SK-N-SH (cell line): ENCODE data around the gene MRPL43. TPM values are rescaled to one million over a fixed set of nuclear protein-coding genes. Genes with fewer than 3 reads are reported as not detected.

Experiments
- CTCF ChIA-PET: fragments of 300-600, 350-600 bp; formaldehyde crosslinking; extraction: SDS; loops from one replicate; lab custom pipeline; 2021; lab: Yijun Ruan, JAX
- POLR2A ChIA-PET: fragments of 350-600 bp; sonication (Branson Sonifier 250); formaldehyde crosslinking; extraction: SDS; loops from one replicate; lab custom pipeline; 2020; ENCODE audit warnings: antibody characterized with exemption, inconsistent platforms; lab: Yijun Ruan, JAX
- DNase-seq: peaks from one replicate; pipeline ENCODE4 v3.0.0; 2012
- H2AFZ ChIP-seq: fragments of 200-600 bp; sonication (generic); 2 replicates; pipeline ENCODE4 v1.8.1; 2016; ENCODE audit warnings: antibody characterized with exemption, mild to moderate bottlenecking, low read depth
- H3F3A ChIP-seq: fragments of 200-600 bp; sonication (generic); replicated peaks from 2 replicates; pipeline ENCODE3; 2016; ENCODE audit warnings: antibody characterized with exemption, mild to moderate bottlenecking; ENCODE audit not compliant: insufficient read depth
- H3K27ac ChIP-seq, 2 experiments: fragments of 200-500 bp in 1 of 2; fragments of 200-600 bp in 1 of 2; sonication (Bioruptor generic) in 1 of 2; sonication (generic), shearing (Covaris generic) in 1 of 2; 2 replicates each; pipeline versions ENCODE4 v1.5.1 to v1.6.1; 2014 to 2016; ENCODE audit warnings: low read depth in 2 of 2, inconsistent platforms in 1 of 2, low read length in 1 of 2, mild to moderate bottlenecking in 1 of 2, mixed read lengths in 1 of 2
- H3K27me3 ChIP-seq: fragments of 200-600 bp; sonication (generic), shearing (Covaris generic); 2 replicates; pipeline ENCODE4 v1.6.1; 2016; ENCODE audit warnings: mixed run types; ENCODE audit not compliant: insufficient read depth
- H3K36me3 ChIP-seq, 2 experiments: fragments of 200-500 bp in 1 of 2; fragments of 200-600 bp in 1 of 2; sonication (Bioruptor generic) in 1 of 2; sonication (generic) in 1 of 2; replicated peaks in 1 of 2; 2 replicates each; pipeline versions ENCODE3 to v1.5.1; 2014 to 2016; ENCODE audit warnings: low read length in 1 of 2, mild to moderate bottlenecking in 1 of 2; ENCODE audit not compliant: insufficient read depth in 2 of 2, control insufficient read depth in 1 of 2
- H3K4me1 ChIP-seq, 2 experiments: fragments of 200-500 bp in 1 of 2; fragments of 200-600 bp in 1 of 2; sonication (Bioruptor generic) in 1 of 2; sonication (generic), shearing (Covaris generic) in 1 of 2; 2 replicates each; pipeline versions ENCODE4 v1.5.1 to v1.6.1; 2014 to 2016; ENCODE audit warnings: low read depth in 1 of 2, low read length in 1 of 2, mixed run types in 1 of 2; ENCODE audit not compliant: insufficient read depth in 2 of 2, control insufficient read depth in 1 of 2
- H3K4me2 ChIP-seq: fragments of 200-600 bp; sonication (generic), shearing (Covaris generic); 2 replicates; pipeline ENCODE4 v1.6.1; 2017; ENCODE audit warnings: mixed run types
- H3K4me3 ChIP-seq, 2 experiments: fragments of 200-500 bp in 1 of 2; fragments of 200-600 bp in 1 of 2; sonication (Bioruptor generic) in 1 of 2; sonication (generic), shearing (Covaris generic) in 1 of 2; 2 replicates each; pipeline versions ENCODE4 v1.5.1 to v1.8.1; 2014 to 2016; ENCODE audit warnings: low read depth in 2 of 2, inconsistent platforms in 1 of 2, low read length in 1 of 2, mild to moderate bottlenecking in 1 of 2, mixed read lengths in 1 of 2, moderate library complexity in 1 of 2
- H3K79me2 ChIP-seq: fragments of 200-600 bp; sonication (generic); 2 replicates; pipeline ENCODE4 v1.8.1; 2017; ENCODE audit warnings: mild to moderate bottlenecking; ENCODE audit not compliant: insufficient read depth
- H3K9ac ChIP-seq: fragments of 200-600 bp; sonication (generic); 2 replicates; pipeline ENCODE4 v1.6.1; 2017; ENCODE audit warnings: mixed run types
- H3K9me2 ChIP-seq: fragments of 200-600 bp; sonication (generic); 2 replicates; pipeline ENCODE4 v1.6.1; 2017; ENCODE audit warnings: mixed run types
- H3K9me3 ChIP-seq: fragments of 200-600 bp; sonication (generic); 2 replicates; pipeline ENCODE4 v1.6.1; 2017; ENCODE audit warnings: mixed run types, mild to moderate bottlenecking, moderate library complexity
- H4K20me1 ChIP-seq: fragments of 200-600 bp; sonication (generic); 2 replicates; pipeline ENCODE4 v1.6.1; 2017; ENCODE audit warnings: mild to moderate bottlenecking, mixed run types; ENCODE audit not compliant: insufficient read depth
- CHD2 ChIP-seq: fragments of 150-350 bp; IDR thresholded peaks from 2 replicates; pipeline ENCODE4 v1.6.1; 2018; ENCODE audit warnings: low read length; ENCODE audit not compliant: partially characterized antibody
- ELF1 ChIP-seq: IDR thresholded peaks from 2 replicates; pipeline ENCODE4 v1.4.0; 2012
- EP300 ChIP-seq, 2 experiments: IDR thresholded peaks; 2 replicates each; pipeline versions ENCODE4 v1.4.0 to v1.6.1; 2012; ENCODE audit warnings: borderline replicate concordance in 1 of 2, low read depth in 1 of 2, low read length in 1 of 2
- EZH2phosphoT487 ChIP-seq: fragments of 200-600 bp; sonication (generic); IDR thresholded peaks from 2 replicates; pipeline ENCODE4 v1.6.1; 2017; ENCODE audit warnings: low read depth, mixed run types, mild to moderate bottlenecking, antibody characterized with exemption, moderate library complexity, borderline replicate concordance
- FOSL2 ChIP-seq: IDR thresholded peaks from 2 replicates; pipeline ENCODE4 v1.4.0; 2012; ENCODE audit warnings: low read depth, mild to moderate bottlenecking, moderate library complexity, borderline replicate concordance
- FOXJ3 ChIP-seq: sonication (generic); formaldehyde crosslinking; IDR thresholded peaks from 2 replicates; pipeline ENCODE4 v1.5.1; 2020; ENCODE audit warnings: mild to moderate bottlenecking, missing genetic modification reagents
- FOXM1 ChIP-seq: IDR thresholded peaks from 2 replicates; pipeline ENCODE4 v1.4.0; 2012; ENCODE audit warnings: low read depth, mild to moderate bottlenecking
- GABPA ChIP-seq: IDR thresholded peaks from 2 replicates; pipeline ENCODE4 v1.4.0; 2012; ENCODE audit warnings: low read depth, mild to moderate bottlenecking
- GATA2 ChIP-seq: sonication (generic); formaldehyde crosslinking; IDR thresholded peaks from 2 replicates; pipeline ENCODE4 v1.5.0; 2020; ENCODE audit warnings: mild to moderate bottlenecking, missing genetic modification reagents
- MEF2A ChIP-seq: IDR thresholded peaks from 2 replicates; pipeline ENCODE4 v1.4.0; 2012; ENCODE audit warnings: low read depth, borderline replicate concordance
- MXI1 ChIP-seq: IDR thresholded peaks from 2 replicates; pipeline ENCODE4 v1.6.1; 2012; ENCODE audit warnings: mild to moderate bottlenecking, low read depth, low read length, improper control_type of control experiment
- NFIC ChIP-seq: IDR thresholded peaks from 2 replicates; pipeline ENCODE4 v1.4.0; 2012; ENCODE audit warnings: borderline replicate concordance
- NRF1 ChIP-seq: IDR thresholded peaks from 2 replicates; pipeline ENCODE4 v1.6.1; 2012; ENCODE audit warnings: low read depth, mild to moderate bottlenecking, low read length
- POLR2AphosphoS5 ChIP-seq: IDR thresholded peaks from 2 replicates; pipeline ENCODE4 v1.6.1; 2012; ENCODE audit warnings: low read depth, low read length
- RAD21 ChIP-seq: IDR thresholded peaks from 2 replicates; pipeline ENCODE4 v1.6.1; 2012; ENCODE audit warnings: mild to moderate bottlenecking, low read length
- RCOR1 ChIP-seq: fragments of 150-350 bp; IDR thresholded peaks from 2 replicates; pipeline ENCODE4 v1.6.1; 2017; ENCODE audit warnings: antibody characterized with exemption, low read length
- RFX5 ChIP-seq: IDR thresholded peaks from 2 replicates; pipeline ENCODE4 v1.6.1; 2012; ENCODE audit warnings: mild to moderate bottlenecking, improper control_type of control experiment, low read length
- RXRA ChIP-seq: IDR thresholded peaks from 2 replicates; pipeline ENCODE4 v1.4.0; 2012; ENCODE audit warnings: low read depth, mild to moderate bottlenecking, borderline replicate concordance
- SIN3A ChIP-seq: IDR thresholded peaks from 2 replicates; pipeline ENCODE4 v1.6.1; 2012; ENCODE audit warnings: low read depth, mild to moderate bottlenecking, low read length, moderate library complexity, borderline replicate concordance
- SMC3 ChIP-seq: IDR thresholded peaks from 2 replicates; pipeline ENCODE4 v1.6.1; 2012; ENCODE audit warnings: low read depth, low read length, improper control_type of control experiment
- TCF12 ChIP-seq: IDR thresholded peaks from 2 replicates; pipeline ENCODE4 v1.4.0; 2012
- YY1 ChIP-seq: IDR thresholded peaks from 2 replicates; pipeline ENCODE4 v1.4.0; 2012; ENCODE audit warnings: low read depth, mild to moderate bottlenecking
- WGBS: methylation state at CpG from one replicate; pipeline ENCODE4 v1.1.6; 2017; ENCODE audit warnings: low lambda C conversion rate; 5-methylcytosine and 5-hydroxymethylcytosine counted together
- polyA plus RNA-seq, 3 experiments: library from polyadenylated mRNA; depleted of rRNA; stranded (reverse); fragments of >200 nt; gene quantifications; 2 replicates each; pipeline ENCODE4 v1.2.3, GENCODE V29; 2012
- TF ChIP-seq, protein P1 (sequence below): IDR thresholded peaks from 2 replicates; pipeline ENCODE4 v1.6.1; 2012; ENCODE audit warnings: mild to moderate bottlenecking, low read depth, low read length, moderate library complexity
- TF ChIP-seq, protein P2 (sequence below): fragments of 150-350 bp; IDR thresholded peaks from 2 replicates; pipeline ENCODE4 v1.6.1; 2016; ENCODE audit warnings: mild to moderate bottlenecking, low read depth, low read length
- TF ChIP-seq, protein P3 (sequence below): fragments of 150-350 bp; IDR thresholded peaks from 2 replicates; pipeline ENCODE4 v1.6.1; 2017; ENCODE audit warnings: antibody characterized with exemption, low read length, low read depth, borderline replicate concordance
- TF ChIP-seq, protein P4 (sequence below): IDR thresholded peaks from 2 replicates; pipeline ENCODE4 v1.4.0; 2012; ENCODE audit warnings: low read depth, borderline replicate concordance

The MRPL43 gene
- polyA plus RNA-seq, 1 of the 3 experiments (the other 2 are of a cell fraction) = 208 TPM

DNA sequence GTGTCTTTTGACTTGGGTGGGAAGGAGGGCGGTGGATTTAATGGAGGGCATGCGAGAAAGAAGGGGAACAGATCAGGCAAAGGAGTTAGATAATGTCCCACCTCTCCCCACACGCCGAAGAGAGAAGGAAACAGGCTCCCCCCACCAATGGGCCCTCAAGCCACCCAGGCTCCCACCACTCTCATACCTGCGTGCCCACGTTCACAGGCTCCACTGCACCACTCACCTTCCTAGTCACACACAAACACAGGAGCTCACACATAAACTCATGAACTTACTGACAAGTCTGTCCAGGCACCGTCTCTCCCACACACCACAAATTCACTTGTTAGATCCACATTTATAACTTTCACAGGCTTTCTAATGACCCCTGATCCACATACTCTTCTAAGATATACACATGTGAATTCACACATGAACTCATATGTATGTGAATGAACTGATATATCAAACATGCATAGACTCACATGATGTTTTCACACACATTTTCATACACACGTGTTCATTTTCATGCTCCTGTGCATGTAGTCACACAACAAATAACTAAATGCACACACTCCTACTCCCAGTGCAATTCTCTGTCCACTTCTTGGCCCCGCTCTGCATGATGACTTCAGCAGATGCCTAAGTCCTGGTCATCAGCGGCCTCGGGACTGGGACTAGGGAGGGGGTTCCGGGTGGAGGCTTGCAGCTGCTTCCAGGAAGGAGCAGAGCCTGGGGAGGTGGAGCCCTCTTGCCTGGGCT lies 13.8 kb upstream of the MRPL43 start:
- 44% methylated on average over 12 of the region's 12 CpGs for WGBS
- Histone ChIP-seq H3K9ac (peak overlapping the region; percentile 99), H3K4me3 (peak overlapping the region; percentile 90 to 99), H3K4me2 (peak overlapping the region; percentile 96), H2AFZ (no peak overlapping the region), H4K20me1 (peaks cover 37% of the 10 kb centered on the region), H3K79me2 (peaks cover 63% of the 10 kb centered on the region), H3K27me3 (no peaks in the 10 kb centered on the region), H3K4me1 (peaks cover 18 to 38% of the 10 kb centered on the region in 2 experiments; a peak in 3 of 4 replicates), H3K9me3 (no peaks in the 10 kb centered on the region), H3F3A (peaks cover 35% of the 10 kb centered on the region), H3K9me2 (no peaks in the 10 kb centered on the region), H3K27ac (peak overlapping the region; percentile 98 to 99), H3K36me3 (peaks cover 33 to 34% of the 10 kb centered on the region in 2 experiments)
- peak; percentile 68 for DNase-seq
- ChIA-PET POLR2A (interaction anchor here (0.6 kb wide), 1 partner anchor 10 kb away, joined by 3 read pairs; no protein-coding TSS in a partner anchor), CTCF (interaction anchor here (5.4 to 24.5 kb wide), 4 partner anchors 8 to 28 kb away, joined by 81 to 443 read pairs (median 114); partner anchors contain the start of genes MRPL43, PDZD7, SFXN3 and TWNK)
- TF ChIP-seq CHD2 = no peak
- TF ChIP-seq RCOR1 = no peak
- TF ChIP-seq, protein P1, sequence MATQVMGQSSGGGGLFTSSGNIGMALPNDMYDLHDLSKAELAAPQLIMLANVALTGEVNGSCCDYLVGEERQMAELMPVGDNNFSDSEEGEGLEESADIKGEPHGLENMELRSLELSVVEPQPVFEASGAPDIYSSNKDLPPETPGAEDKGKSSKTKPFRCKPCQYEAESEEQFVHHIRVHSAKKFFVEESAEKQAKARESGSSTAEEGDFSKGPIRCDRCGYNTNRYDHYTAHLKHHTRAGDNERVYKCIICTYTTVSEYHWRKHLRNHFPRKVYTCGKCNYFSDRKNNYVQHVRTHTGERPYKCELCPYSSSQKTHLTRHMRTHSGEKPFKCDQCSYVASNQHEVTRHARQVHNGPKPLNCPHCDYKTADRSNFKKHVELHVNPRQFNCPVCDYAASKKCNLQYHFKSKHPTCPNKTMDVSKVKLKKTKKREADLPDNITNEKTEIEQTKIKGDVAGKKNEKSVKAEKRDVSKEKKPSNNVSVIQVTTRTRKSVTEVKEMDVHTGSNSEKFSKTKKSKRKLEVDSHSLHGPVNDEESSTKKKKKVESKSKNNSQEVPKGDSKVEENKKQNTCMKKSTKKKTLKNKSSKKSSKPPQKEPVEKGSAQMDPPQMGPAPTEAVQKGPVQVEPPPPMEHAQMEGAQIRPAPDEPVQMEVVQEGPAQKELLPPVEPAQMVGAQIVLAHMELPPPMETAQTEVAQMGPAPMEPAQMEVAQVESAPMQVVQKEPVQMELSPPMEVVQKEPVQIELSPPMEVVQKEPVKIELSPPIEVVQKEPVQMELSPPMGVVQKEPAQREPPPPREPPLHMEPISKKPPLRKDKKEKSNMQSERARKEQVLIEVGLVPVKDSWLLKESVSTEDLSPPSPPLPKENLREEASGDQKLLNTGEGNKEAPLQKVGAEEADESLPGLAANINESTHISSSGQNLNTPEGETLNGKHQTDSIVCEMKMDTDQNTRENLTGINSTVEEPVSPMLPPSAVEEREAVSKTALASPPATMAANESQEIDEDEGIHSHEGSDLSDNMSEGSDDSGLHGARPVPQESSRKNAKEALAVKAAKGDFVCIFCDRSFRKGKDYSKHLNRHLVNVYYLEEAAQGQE = no peak
- peak; percentile 39; the same call in 1 of the 2 replicates for TF ChIP-seq SIN3A
- no peak for TF ChIP-seq SMC3
- no peak for TF ChIP-seq EP300 (IDR thresholded peaks at IDR 0.05; ENCODE audit: borderline replicate concordance in 1 of 2, low read depth in 1 of 2, low read length in 1 of 2)
- no peak for TF ChIP-seq EZH2phosphoT487
- TF ChIP-seq, protein P2, sequence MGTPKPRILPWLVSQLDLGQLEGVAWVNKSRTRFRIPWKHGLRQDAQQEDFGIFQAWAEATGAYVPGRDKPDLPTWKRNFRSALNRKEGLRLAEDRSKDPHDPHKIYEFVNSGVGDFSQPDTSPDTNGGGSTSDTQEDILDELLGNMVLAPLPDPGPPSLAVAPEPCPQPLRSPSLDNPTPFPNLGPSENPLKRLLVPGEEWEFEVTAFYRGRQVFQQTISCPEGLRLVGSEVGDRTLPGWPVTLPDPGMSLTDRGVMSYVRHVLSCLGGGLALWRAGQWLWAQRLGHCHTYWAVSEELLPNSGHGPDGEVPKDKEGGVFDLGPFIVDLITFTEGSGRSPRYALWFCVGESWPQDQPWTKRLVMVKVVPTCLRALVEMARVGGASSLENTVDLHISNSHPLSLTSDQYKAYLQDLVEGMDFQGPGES = no peak
- TF ChIP-seq GABPA = peak; percentile 46; the same call in 1 of the 2 replicates
- TF ChIP-seq, protein P3, sequence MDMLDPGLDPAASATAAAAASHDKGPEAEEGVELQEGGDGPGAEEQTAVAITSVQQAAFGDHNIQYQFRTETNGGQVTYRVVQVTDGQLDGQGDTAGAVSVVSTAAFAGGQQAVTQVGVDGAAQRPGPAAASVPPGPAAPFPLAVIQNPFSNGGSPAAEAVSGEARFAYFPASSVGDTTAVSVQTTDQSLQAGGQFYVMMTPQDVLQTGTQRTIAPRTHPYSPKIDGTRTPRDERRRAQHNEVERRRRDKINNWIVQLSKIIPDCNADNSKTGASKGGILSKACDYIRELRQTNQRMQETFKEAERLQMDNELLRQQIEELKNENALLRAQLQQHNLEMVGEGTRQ = no peak
- no peak for TF ChIP-seq RFX5
- TF ChIP-seq YY1 = no peak
- TF ChIP-seq ELF1 = peak; percentile 40; the same call in 1 of the 2 replicates
- TF ChIP-seq TCF12 = peak; percentile 52; the same call in 1 of the 2 replicates
- peak; percentile 53 for TF ChIP-seq POLR2AphosphoS5
- no peak for TF ChIP-seq FOXJ3 (CRISPR knock-in tag)
- no peak for TF ChIP-seq FOXM1
- TF ChIP-seq FOSL2 = no peak; the same call in 1 of the 2 replicates
- TF ChIP-seq RXRA = no peak
- TF ChIP-seq GATA2 (CRISPR knock-in tag) = no peak
- no peak for TF ChIP-seq MEF2A
- no peak for TF ChIP-seq RAD21
- TF ChIP-seq, protein P4, sequence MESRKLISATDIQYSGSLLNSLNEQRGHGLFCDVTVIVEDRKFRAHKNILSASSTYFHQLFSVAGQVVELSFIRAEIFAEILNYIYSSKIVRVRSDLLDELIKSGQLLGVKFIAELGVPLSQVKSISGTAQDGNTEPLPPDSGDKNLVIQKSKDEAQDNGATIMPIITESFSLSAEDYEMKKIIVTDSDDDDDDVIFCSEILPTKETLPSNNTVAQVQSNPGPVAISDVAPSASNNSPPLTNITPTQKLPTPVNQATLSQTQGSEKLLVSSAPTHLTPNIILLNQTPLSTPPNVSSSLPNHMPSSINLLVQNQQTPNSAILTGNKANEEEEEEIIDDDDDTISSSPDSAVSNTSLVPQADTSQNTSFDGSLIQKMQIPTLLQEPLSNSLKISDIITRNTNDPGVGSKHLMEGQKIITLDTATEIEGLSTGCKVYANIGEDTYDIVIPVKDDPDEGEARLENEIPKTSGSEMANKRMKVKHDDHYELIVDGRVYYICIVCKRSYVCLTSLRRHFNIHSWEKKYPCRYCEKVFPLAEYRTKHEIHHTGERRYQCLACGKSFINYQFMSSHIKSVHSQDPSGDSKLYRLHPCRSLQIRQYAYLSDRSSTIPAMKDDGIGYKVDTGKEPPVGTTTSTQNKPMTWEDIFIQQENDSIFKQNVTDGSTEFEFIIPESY = no peak
- peak; percentile 18; the same call in 1 of the 2 replicates for TF ChIP-seq NFIC
- no peak for TF ChIP-seq NRF1
- TF ChIP-seq MXI1 = no peak
